Femur (tissue), 1 donor: ENCODE results near the gene PRKCE.

ENCODE experiments used
- DNase-seq: peaks from one replicate; pipeline ENCODE4 v3.0.0-alpha.2; 2017

Gene PRKCE

GRCh38 chr2:45950606-45951005 lies 299.1 kb downstream of the PRKCE start:
- DNase-seq, result no peak

- DNase-seq, result no peak
These were observed 299.7 kb downstream of the PRKCE start for GRCh38 chr2:45951025-45951727.

GRCh38 chr2:45952591-45952990 lies 301.1 kb downstream of the PRKCE start:
- DNase-seq, result no peak

- no peak for DNase-seq
These were observed 302.0 kb downstream of the PRKCE start for GRCh38 chr2:45953376-45954027.

GRCh38 chr2:45954233-45954850 lies 302.9 kb downstream of the PRKCE start:
- no peak for DNase-seq

GRCh38 chr2:45957533-45958227 lies 306.2 kb downstream of the PRKCE start:
- no peak for DNase-seq

- no peak for DNase-seq
These were observed 308.8 kb downstream of the PRKCE start for GRCh38 chr2:45960057-45960863.

- DNase-seq, result peak; percentile 85
These were observed 310.9 kb downstream of the PRKCE start for GRCh38 chr2:45962177-45962921.

- DNase-seq, result no peak
These were observed 312.3 kb downstream of the PRKCE start for GRCh38 chr2:45963816-45964215.

- DNase-seq, result peak; percentile 77
These were observed 312.9 kb downstream of the PRKCE start for GRCh38 chr2:45964223-45964841.

- no peak for DNase-seq
These were observed 313.4 kb downstream of the PRKCE start for GRCh38 chr2:45964906-45965305.

GRCh38 chr2:45965871-45966498 lies 314.5 kb downstream of the PRKCE start:
- DNase-seq, result no peak

- no peak for DNase-seq
These were observed 317.6 kb downstream of the PRKCE start for GRCh38 chr2:45968946-45969584.

GRCh38 chr2:45973426-45973825 lies 322.0 kb downstream of the PRKCE start:
- DNase-seq, result no peak

- no peak for DNase-seq
These were observed 322.6 kb downstream of the PRKCE start for GRCh38 chr2:45974056-45974455.

- DNase-seq, result no peak
These were observed 323.4 kb downstream of the PRKCE start for GRCh38 chr2:45974762-45975408.

- no peak for DNase-seq
These were observed 324.5 kb downstream of the PRKCE start for GRCh38 chr2:45975752-45976517.

GRCh38 chr2:45978302-45978859 lies 326.9 kb downstream of the PRKCE start:
- DNase-seq, result no peak

GRCh38 chr2:45979065-45979464 lies 327.6 kb downstream of the PRKCE start:
- no peak for DNase-seq
